HG02588 (cell line): Measurements from ENCODE around the gene PHLDB3.

ENCODE experiments used
- ATAC-seq: cut with Tn5 transposase; IDR thresholded peaks from one replicate; pipeline ENCODE4 v1.9.1; 2021; ENCODE audit warnings: mild to moderate bottlenecking, moderate library complexity; ENCODE audit not compliant: unreplicated experiment

PHLDB3 gene

GRCh38 chr19:43501661-43502418 is 2.7 kb downstream of the PHLDB3 start:
- ATAC-seq = no peak

- ATAC-seq = no peak
These were observed 5.5 kb downstream of the PHLDB3 start for GRCh38 chr19:43499042-43499441.

- ATAC-seq = no peak
These were observed 6.2 kb downstream of the PHLDB3 start for GRCh38 chr19:43498233-43498842.

GRCh38 chr19:43496960-43497359 is 7.6 kb downstream of the PHLDB3 start:
- ATAC-seq = no peak

- no peak for ATAC-seq
These were observed 9.5 kb downstream of the PHLDB3 start for GRCh38 chr19:43495082-43495481.

GRCh38 chr19:43490759-43491158 is 13.8 kb downstream of the PHLDB3 start:
- no peak for ATAC-seq

GRCh38 chr19:43489979-43490599 is 14.5 kb downstream of the PHLDB3 start:
- no peak for ATAC-seq

GRCh38 chr19:43489310-43489709 is 15.2 kb downstream of the PHLDB3 start:
- ATAC-seq = no peak

- ATAC-seq = no peak
These were observed 16.4 kb downstream of the PHLDB3 start for GRCh38 chr19:43488179-43488578.

GRCh38 chr19:43486412-43486811 is 18.1 kb downstream of the PHLDB3 start:
- no peak for ATAC-seq

GRCh38 chr19:43485951-43486350 is 18.6 kb downstream of the PHLDB3 start:
- no peak for ATAC-seq

GRCh38 chr19:43483281-43483680 is 21.3 kb downstream of the PHLDB3 start:
- ATAC-seq = no peak

GRCh38 chr19:43482193-43482592 is 22.4 kb downstream of the PHLDB3 start:
- ATAC-seq = no peak

GRCh38 chr19:43481701-43482100 is 22.8 kb downstream of the PHLDB3 start:
- ATAC-seq = no peak

GRCh38 chr19:43480574-43480973 is 24.0 kb downstream of the PHLDB3 start:
- no peak for ATAC-seq

GRCh38 chr19:43479961-43480561 is 24.5 kb downstream of the PHLDB3 start:
- ATAC-seq = no peak

- no peak for ATAC-seq
These were observed 25.3 kb downstream of the PHLDB3 start for GRCh38 chr19:43479226-43479625.

GRCh38 chr19:43478323-43478722 is 26.2 kb downstream of the PHLDB3 start:
- no peak for ATAC-seq

GRCh38 chr19:43476606-43477005 is 27.9 kb downstream of the PHLDB3 start:
- no peak for ATAC-seq

- ATAC-seq = no peak
These were observed 29.4 kb downstream of the PHLDB3 start for GRCh38 chr19:43474986-43475705.

GRCh38 chr19:43474487-43474886 is 30.1 kb downstream of the PHLDB3 start:
- no peak for ATAC-seq
